Measurements from ENCODE around the gene PPP1R3G. TPM values are rescaled to one million over a fixed set of nuclear protein-coding genes. Genes with fewer than 3 reads are reported as not detected.

PPP1R3G gene
- total and polyA plus RNA-seq, 2 donors (not counting 1 experiment from before 2014, with no cell fraction given) = 0.09 to 0.25 TPM

GRCh38 chr6:5079692-5080091, 5.4 kb upstream of the PPP1R3G start:
- no peak overlapping the region for H3K27ac Mint-ChIP-seq
- no peak overlapping the region for H3K4me3 Mint-ChIP-seq
- ATAC-seq (ENCODE audit: low read depth) (no peak), DNase-seq (no peak)
- H2AFZ ChIP-seq (ENCODE audit: insufficient read depth, low read depth, low read length, poor library complexity, severe bottlenecking) = no peak overlapping the region
- H3K27ac ChIP-seq (ENCODE audit: low read length in 2 of 2) = no peak overlapping the region
- intact Hi-C loops (cut with micrococcal nuclease) = loop anchor here (10.0 kb wide), 1 partner anchor 55 kb away; no protein-coding TSS in a partner anchor
- H3K27me3 Mint-ChIP-seq = peaks cover 21% of the 10 kb centered on the region
- H3K9me3 Mint-ChIP-seq (ENCODE audit: insufficient read depth) = no peaks in the 10 kb centered on the region
- no peaks in the 10 kb centered on the region for H3K36me3 ChIP-seq (replicated peaks in 1 of 2; ENCODE audit: control extremely low read depth in 1 of 2, control insufficient read depth in 1 of 2, extremely low read depth in 1 of 2, insufficient read depth in 2 of 2, low read length in 1 of 2)
- H3K4me1 ChIP-seq (ENCODE audit: control insufficient read depth in 2 of 2, insufficient read depth in 2 of 2, low read length in 2 of 2) = peaks cover 0 to 5% of the 10 kb centered on the region in 2 donors
- no peak overlapping the region for H3K4me2 ChIP-seq (replicated peaks; ENCODE audit: low read depth, low read length, poor library complexity, severe bottlenecking)
- no peaks in the 10 kb centered on the region for H4K20me1 ChIP-seq (ENCODE audit: control insufficient read depth, insufficient read depth, low read length, poor library complexity, severe bottlenecking)
- CTCF ChIA-PET = no interaction called here
- H3K9ac ChIP-seq (ENCODE audit: low read length) = no peak overlapping the region
- no peak overlapping the region for H3K4me3 ChIP-seq (ENCODE audit: control extremely low read depth in 1 of 5, extremely low read depth in 1 of 5, insufficient read depth in 1 of 5, low read depth in 2 of 5, low read length in 4 of 5)
- POLR2A ChIA-PET = no interaction called here
- H3K9me3 ChIP-seq (ENCODE audit: control extremely low read depth in 1 of 3, control insufficient read depth in 2 of 3, insufficient read depth in 1 of 3, low read length in 2 of 3) = no peaks in the 10 kb centered on the region
- no CpG with 5 or more reads among the region's 2 CpGs for whole genome bisulfite sequencing (ENCODE audit: insufficient coverage)
- no peaks in the 10 kb centered on the region for H3K79me2 ChIP-seq (ENCODE audit: control insufficient read depth, insufficient read depth, low read length)
- TF ChIP-seq EZH2 (IDR thresholded peaks at IDR 0.05; ENCODE audit: borderline replicate concordance, insufficient read depth, low read depth, low read length, poor library complexity, severe bottlenecking) (no peak), CTCF (IDR thresholded peaks at IDR 0.05) (no peak)
- peaks cover 0 to 16% (median 2%) of the 10 kb centered on the region in 4 experiments for H3K27me3 ChIP-seq (replicated peaks in 1 of 4; ENCODE audit: control extremely low read depth in 1 of 4, control insufficient read depth in 3 of 4, insufficient read depth in 4 of 4, low read length in 3 of 4)
- H3K4me1 Mint-ChIP-seq = peaks cover 2% of the 10 kb centered on the region

- Histone ChIP-seq H3K4me3 (ENCODE audit: control extremely low read depth in 1 of 5, extremely low read depth in 1 of 5, insufficient read depth in 1 of 5, low read depth in 2 of 5, low read length in 4 of 5) (no peak overlapping the region), H3K9ac (ENCODE audit: low read length) (no peak overlapping the region), H3K27ac (ENCODE audit: low read length in 2 of 2) (no peak overlapping the region), H3K79me2 (ENCODE audit: control insufficient read depth, insufficient read depth, low read length) (no peaks in the 10 kb centered on the region), H3K4me2 (replicated peaks; ENCODE audit: low read depth, low read length, poor library complexity, severe bottlenecking) (no peak overlapping the region), H3K4me1 (ENCODE audit: control insufficient read depth in 2 of 2, insufficient read depth in 2 of 2, low read length in 2 of 2) (peaks cover 0 to 8% of the 10 kb centered on the region in 2 donors), H4K20me1 (ENCODE audit: control insufficient read depth, insufficient read depth, low read length, poor library complexity, severe bottlenecking) (no peaks in the 10 kb centered on the region), H2AFZ (ENCODE audit: insufficient read depth, low read depth, low read length, poor library complexity, severe bottlenecking) (no peak overlapping the region), H3K9me3 (ENCODE audit: control extremely low read depth in 1 of 3, control insufficient read depth in 2 of 3, insufficient read depth in 1 of 3, low read length in 2 of 3) (no peaks in the 10 kb centered on the region), H3K36me3 (replicated peaks in 1 of 2; ENCODE audit: control extremely low read depth in 1 of 2, control insufficient read depth in 1 of 2, extremely low read depth in 1 of 2, insufficient read depth in 2 of 2, low read length in 1 of 2) (no peaks in the 10 kb centered on the region), H3K27me3 (replicated peaks in 1 of 4; ENCODE audit: control extremely low read depth in 1 of 4, control insufficient read depth in 3 of 4, insufficient read depth in 4 of 4, low read length in 3 of 4) (peaks cover 0 to 23% (median 4%) of the 10 kb centered on the region in 4 experiments)
- Mint-ChIP-seq H3K27ac (no peak overlapping the region), H3K9me3 (ENCODE audit: insufficient read depth) (no peaks in the 10 kb centered on the region), H3K4me1 (peaks cover 3% of the 10 kb centered on the region), H3K4me3 (no peak overlapping the region), H3K27me3 (peaks cover 16% of the 10 kb centered on the region)
- DNase-seq (no peak), ATAC-seq (ENCODE audit: low read depth) (no peak)
- CTCF ChIA-PET = interaction anchor here (0.7 kb wide), 1 partner anchor 741 kb away, joined by 3 read pairs; no protein-coding TSS in a partner anchor
- TF ChIP-seq CTCF (IDR thresholded peaks at IDR 0.05) (no peak), EZH2 (IDR thresholded peaks at IDR 0.05; ENCODE audit: borderline replicate concordance, insufficient read depth, low read depth, low read length, poor library complexity, severe bottlenecking) (no peak)
- POLR2A ChIA-PET = interaction anchor here (0.6 kb wide), 1 partner anchor 1273 kb away, joined by 4 read pairs; no protein-coding TSS in a partner anchor
- WGBS (ENCODE audit: insufficient coverage) = 50% methylated on average over 2 of the region's 3 CpGs
- intact Hi-C loops (cut with micrococcal nuclease) = loop anchor here (10.0 kb wide), 1 partner anchor 54 kb away; no protein-coding TSS in a partner anchor
These were observed 4.6 kb upstream of the PPP1R3G start for GRCh38 chr6:5080574-5080973.
